Measurements from ENCODE around the gene TMEM19.

The TMEM19 gene

DNA sequence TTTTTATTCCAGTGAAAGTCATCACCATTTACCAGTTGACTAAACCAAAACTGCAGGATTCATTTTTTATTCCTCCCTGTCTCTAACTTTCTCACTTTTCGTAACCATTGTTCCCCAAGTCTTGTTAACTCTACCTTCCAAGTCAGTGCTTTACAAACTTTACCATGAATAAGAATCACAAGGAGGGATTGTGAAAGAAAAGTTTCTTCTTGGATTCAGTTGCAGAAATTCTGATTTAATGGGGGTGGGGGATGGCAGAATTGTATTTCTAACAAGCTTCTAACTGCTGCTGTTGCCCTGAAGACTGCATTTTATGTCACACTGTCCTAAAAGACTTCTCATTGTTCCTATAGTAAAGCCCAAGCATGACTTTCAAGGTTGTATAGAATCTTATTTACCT, 63.8 kb downstream of the TMEM19 start:
- H3K4me3 Mint-ChIP-seq = no peak overlapping the region
- H3K36me3 Mint-ChIP-seq (ENCODE audit: low read depth) = no peaks in the 10 kb centered on the region
- H3K9me3 Mint-ChIP-seq = no peaks in the 10 kb centered on the region
- no peak overlapping the region for H3K27ac Mint-ChIP-seq
- H3K27me3 Mint-ChIP-seq (ENCODE audit: low read depth) = peaks cover 50% of the 10 kb centered on the region
- peaks cover 8% of the 10 kb centered on the region for H3K4me1 Mint-ChIP-seq (ENCODE audit: low read depth)

- peaks cover 13% of the 10 kb centered on the region for H3K36me3 Mint-ChIP-seq (ENCODE audit: low read depth)
- no peak overlapping the region for H3K4me3 Mint-ChIP-seq
- H3K4me1 Mint-ChIP-seq (ENCODE audit: low read depth) = peaks cover 21% of the 10 kb centered on the region
- H3K9me3 Mint-ChIP-seq = no peaks in the 10 kb centered on the region
- H3K27me3 Mint-ChIP-seq (ENCODE audit: low read depth) = peaks cover 44% of the 10 kb centered on the region
- H3K27ac Mint-ChIP-seq = no peak overlapping the region
These were observed 67.0 kb downstream of the TMEM19 start for GRCh38 chr12:71752891-71753290.
